Mammary epithelial cell (primary cell): ENCODE data around the gene NBAS.

ENCODE experiments used
- EZH2 ChIP-seq: IDR thresholded peaks from 2 replicates; pipeline ENCODE4 v1.6.1; 2012; ENCODE audit warnings: low read length, inconsistent platforms, borderline replicate concordance
- TF ChIP-seq, protein P1 (sequence below), 2 donors: IDR thresholded peaks in 1 of 2; conservative IDR thresholded peaks in 1 of 2; 2 replicates each; pipeline ENCODE4 v1.5.1; 2011 to 2012; ENCODE audit warnings: inconsistent platforms in 2 of 2, low read length in 2 of 2, mild to moderate bottlenecking in 2 of 2, control low read depth in 1 of 2, low read depth in 1 of 2; ENCODE audit not compliant: insufficient read depth in 1 of 2; ENCODE audit errors: extremely low read depth in 1 of 2

GRCh38 chr2:15565994-15566671 lies 5.0 kb upstream of the NBAS start:
- no peak for TF ChIP-seq EZH2
- TF ChIP-seq, protein P1, sequence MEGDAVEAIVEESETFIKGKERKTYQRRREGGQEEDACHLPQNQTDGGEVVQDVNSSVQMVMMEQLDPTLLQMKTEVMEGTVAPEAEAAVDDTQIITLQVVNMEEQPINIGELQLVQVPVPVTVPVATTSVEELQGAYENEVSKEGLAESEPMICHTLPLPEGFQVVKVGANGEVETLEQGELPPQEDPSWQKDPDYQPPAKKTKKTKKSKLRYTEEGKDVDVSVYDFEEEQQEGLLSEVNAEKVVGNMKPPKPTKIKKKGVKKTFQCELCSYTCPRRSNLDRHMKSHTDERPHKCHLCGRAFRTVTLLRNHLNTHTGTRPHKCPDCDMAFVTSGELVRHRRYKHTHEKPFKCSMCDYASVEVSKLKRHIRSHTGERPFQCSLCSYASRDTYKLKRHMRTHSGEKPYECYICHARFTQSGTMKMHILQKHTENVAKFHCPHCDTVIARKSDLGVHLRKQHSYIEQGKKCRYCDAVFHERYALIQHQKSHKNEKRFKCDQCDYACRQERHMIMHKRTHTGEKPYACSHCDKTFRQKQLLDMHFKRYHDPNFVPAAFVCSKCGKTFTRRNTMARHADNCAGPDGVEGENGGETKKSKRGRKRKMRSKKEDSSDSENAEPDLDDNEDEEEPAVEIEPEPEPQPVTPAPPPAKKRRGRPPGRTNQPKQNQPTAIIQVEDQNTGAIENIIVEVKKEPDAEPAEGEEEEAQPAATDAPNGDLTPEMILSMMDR (conservative IDR thresholded peaks at IDR 0.05 in 1 of 2, IDR thresholded peaks at IDR 0.05 in 1 of 2; ENCODE audit: extremely low read depth in 1 of 2, insufficient read depth in 1 of 2, low read depth in 1 of 2, low read length in 2 of 2), result no peak
